SU-DHL-6 (cell line): ENCODE data around the gene UNC13B.

ENCODE experiments used
- CTCF ChIP-seq: fragments of 200-600 bp; sonication (generic); IDR thresholded peaks from one replicate; pipeline ENCODE4 v1.5.1; 2017; ENCODE audit warnings: antibody characterized with exemption, mild to moderate bottlenecking, low read length, moderate library complexity; ENCODE audit not compliant: insufficient read depth, poor library complexity, severe bottlenecking
- EZH2phosphoT487 ChIP-seq: fragments of 200-600 bp; sonication (generic), shearing (Covaris generic); conservative IDR thresholded peaks from 2 replicates; pipeline ENCODE4 v1.6.1; 2018; ENCODE audit warnings: mild to moderate bottlenecking, antibody characterized with exemption, low read length, moderate library complexity, mixed read lengths

GRCh38 chr9:35407846-35408245 is 246.0 kb downstream of the UNC13B start:
- TF ChIP-seq CTCF: no peak
- TF ChIP-seq EZH2phosphoT487: no peak
